K562 (cell line): ENCODE measurements around the gene SLC25A21. TPM values are rescaled to one million over a fixed set of nuclear protein-coding genes. Genes with fewer than 3 reads are reported as not detected.

Experiments
- ATAC-seq: fragments of 200-7000 bp; cut with Tn5 transposase; 3 replicates; pipeline ENCODE4 v1.9.1; 2020; ENCODE audit warnings: moderate library complexity
- BruUV-seq: library from RNA; stranded (reverse); fragments of 400-500 nt; replicated peaks from 2 replicates; lab custom pipeline; 2021; lab: Mats Ljungman, UMichigan
- CTCF ChIA-PET: fragments of 300-600 bp; formaldehyde crosslinking; extraction: SDS; loops from one replicate; lab custom pipeline; 2021; ENCODE audit warnings: low intra/inter-chr PET ratio; lab: Yijun Ruan, JAX
- POLR2A ChIA-PET: fragments of 300-600, 350-650 bp; sonication (Branson Sonifier 250); formaldehyde crosslinking; extraction: SDS; loops from one replicate; lab custom pipeline; 2021; ENCODE audit warnings: antibody characterized with exemption, inconsistent platforms; lab: Yijun Ruan, JAX
- DNase-seq, 4 experiments: peaks; one replicate each; pipeline versions ENCODE4 v3.0.0 to v3.0.0-alpha.2; 2011 to 2018; ENCODE audit warnings: low spot score in 3 of 4, mixed read lengths in 3 of 4; ENCODE audit errors: extremely low read depth in 1 of 4
- FAIRE-seq: peaks from 2 replicates; lab custom pipeline; 2011; peaks lifted over from hg19 to GRCh38; lab: Jason Lieb, UNC
- H2AFZ ChIP-seq: 2 replicates; pipeline ENCODE4 v1.6.0; 2011; ENCODE audit warnings: low read depth, low read length, control low read depth, inconsistent platforms
- H3K27ac ChIP-seq: fragments of 200-600 bp; 3 replicates; pipeline ENCODE4 v1.8.0; 2011; ENCODE audit warnings: low read depth, mild to moderate bottlenecking, control low read depth, inconsistent platforms, low read length, moderate library complexity, mixed read lengths; ENCODE audit errors: extremely low read depth
- H3K27me3 ChIP-seq, 2 experiments: fragments of 300-600 bp in 1 of 2; 2 replicates in 1 of 2; 3 replicates in 1 of 2; pipeline versions ENCODE4 v1.6.0 to v1.8.0; 2011; ENCODE audit warnings: inconsistent platforms in 2 of 2, low read length in 2 of 2, mild to moderate bottlenecking in 1 of 2, mixed read lengths in 1 of 2, moderate library complexity in 1 of 2; ENCODE audit not compliant: control insufficient read depth in 2 of 2, insufficient read depth in 2 of 2
- H3K36me3 ChIP-seq: fragments of 300-600 bp; 3 replicates; pipeline ENCODE4 v1.8.0; 2011; ENCODE audit warnings: mild to moderate bottlenecking, low read length, inconsistent platforms; ENCODE audit not compliant: control insufficient read depth, insufficient read depth
- H3K4me1 ChIP-seq, 2 experiments: fragments of 200-600 bp in 1 of 2; replicated peaks in 1 of 2; 2 replicates in 1 of 2; 3 replicates in 1 of 2; pipeline versions ENCODE4 v1.5.1 to v1.8.0; 2011; ENCODE audit warnings: inconsistent platforms in 2 of 2, low read length in 2 of 2, mild to moderate bottlenecking in 1 of 2, mixed read lengths in 1 of 2, moderate library complexity in 1 of 2; ENCODE audit not compliant: control insufficient read depth in 2 of 2, insufficient read depth in 2 of 2
- H3K4me2 ChIP-seq: 2 replicates; pipeline ENCODE4 v1.6.1; 2011; ENCODE audit warnings: low read length, control low read depth, inconsistent platforms, mixed read lengths; ENCODE audit not compliant: insufficient read depth
- H3K4me3 ChIP-seq: fragments of 200-600 bp; sonication (generic), shearing (Covaris generic); 2 replicates; pipeline ENCODE4 v1.5.1; 2016; ENCODE audit warnings: control low read depth, inconsistent platforms
- H3K79me2 ChIP-seq: fragments of 200-600 bp; 3 replicates; pipeline ENCODE4 v1.8.0; 2011; ENCODE audit warnings: low read length, inconsistent platforms; ENCODE audit not compliant: control insufficient read depth, insufficient read depth
- H3K9ac ChIP-seq, 2 experiments: 2 replicates each; pipeline versions ENCODE4 v1.6.0 to v1.6.1; 2011; ENCODE audit warnings: low read depth in 2 of 2, low read length in 2 of 2, control low read depth in 1 of 2, inconsistent platforms in 1 of 2, mild to moderate bottlenecking in 1 of 2, mixed read lengths in 1 of 2; ENCODE audit not compliant: insufficient read depth in 1 of 2
- H3K9me1 ChIP-seq: one replicate; pipeline ENCODE4 v1.6.0; 2011; ENCODE audit warnings: inconsistent platforms, mild to moderate bottlenecking, low read length, moderate library complexity; ENCODE audit not compliant: control insufficient read depth, insufficient read depth
- H3K9me3 ChIP-seq: replicated peaks from 2 replicates; pipeline ENCODE4 v1.5.1; 2011; ENCODE audit warnings: low read depth, low read length, inconsistent platforms; ENCODE audit not compliant: control insufficient read depth, insufficient read depth
- H4K20me1 ChIP-seq: replicated peaks from 2 replicates; pipeline ENCODE4 v1.6.1; 2011; ENCODE audit warnings: low read length, inconsistent platforms, mixed read lengths; ENCODE audit not compliant: control insufficient read depth, insufficient read depth
- CBFB ChIP-seq: sonication (generic); formaldehyde crosslinking; IDR thresholded peaks from 2 replicates; pipeline ENCODE4 v1.4.0; 2020; ENCODE audit warnings: mild to moderate bottlenecking, missing genetic modification reagents
- ELF1 ChIP-seq: fragments of 200-800 bp; sonication (Bioruptor generic); IDR thresholded peaks from 2 replicates; pipeline ENCODE4 v1.6.1; 2016; ENCODE audit warnings: missing genetic modification characterization, missing compliant biosample characterization
- FOXP1 ChIP-seq: sonication (generic); formaldehyde crosslinking; IDR thresholded peaks from 2 replicates; pipeline ENCODE4 v1.8.0; 2022; ENCODE audit warnings: mild to moderate bottlenecking, missing genetic modification reagents
- HCFC1 ChIP-seq: IDR thresholded peaks from 2 replicates; pipeline ENCODE4 v1.6.1; 2012; ENCODE audit warnings: low read depth, low read length, improper control_type of control experiment
- MAFK ChIP-seq: IDR thresholded peaks from 2 replicates; pipeline ENCODE4 v1.6.1; 2011; ENCODE audit warnings: low read length, improper control_type of control experiment
- SAFB ChIP-seq: fragments of 200-400 bp; formaldehyde crosslinking; IDR thresholded peaks from 2 replicates; pipeline ENCODE4 v1.6.1; 2017; ENCODE audit warnings: low read depth, low read length, borderline replicate concordance
- SIN3A ChIP-seq, 2 experiments: fragments of 150-350 bp in 1 of 2; IDR thresholded peaks; 2 replicates each; pipeline ENCODE4 v1.6.1; 2011 to 2016; ENCODE audit warnings: borderline replicate concordance in 2 of 2, low read depth in 2 of 2, low read length in 2 of 2, mild to moderate bottlenecking in 2 of 2, moderate library complexity in 2 of 2; ENCODE audit not compliant: control insufficient read depth in 1 of 2
- SMC3 ChIP-seq: conservative IDR thresholded peaks from 2 replicates; pipeline ENCODE4 v1.6.1; 2011; ENCODE audit warnings: low read depth, low read length, improper control_type of control experiment; ENCODE audit not compliant: insufficient read depth
- SNAPC5 ChIP-seq: fragments of 250-450 bp; sonication (Bioruptor Pico); IDR thresholded peaks from 2 replicates; pipeline ENCODE4 v1.8.0; 2021; ENCODE audit warnings: moderate library complexity, mild to moderate bottlenecking, inconsistent platforms
- TAF9B ChIP-seq: fragments of 450-650 bp; IDR thresholded peaks from 2 replicates; pipeline ENCODE4 v1.6.1; 2018; ENCODE audit warnings: mild to moderate bottlenecking; ENCODE audit not compliant: partially characterized antibody
- ZNF282 ChIP-seq: sonication (generic); formaldehyde crosslinking; IDR thresholded peaks from 2 replicates; pipeline ENCODE4 v1.8.1; 2023; ENCODE audit warnings: missing genetic modification reagents
- ZNF444 ChIP-seq: fragments of 250-450 bp; sonication (Bioruptor Pico); IDR thresholded peaks from 2 replicates; pipeline ENCODE4 v1.4.0; 2020; ENCODE audit warnings: mild to moderate bottlenecking, moderate library complexity
- ZNF586 ChIP-seq: fragments of 450-650 bp; formaldehyde crosslinking; conservative IDR thresholded peaks from 2 replicates; pipeline ENCODE4 v1.4.0; 2020; ENCODE audit warnings: mild to moderate bottlenecking, moderate library complexity
- ZNF764 ChIP-seq: fragments of 250-450 bp; sonication (Bioruptor Pico); IDR thresholded peaks from 2 replicates; pipeline ENCODE4 v1.4.0; 2020; ENCODE audit warnings: low read depth, mild to moderate bottlenecking, moderate library complexity
- ZNF778 ChIP-seq: fragments of 450-650 bp; formaldehyde crosslinking; IDR thresholded peaks from 2 replicates; pipeline ENCODE4 v1.4.0; 2020; ENCODE audit warnings: mild to moderate bottlenecking, moderate library complexity
- in situ Hi-C: fragments of 300-500 bp; cut with MboI; formaldehyde crosslinking; loops from 4 replicates; pipeline ENCODE4 v1.15.0; 2018; ENCODE audit warnings: inconsistent platforms, mixed read lengths
- intact Hi-C: fragments of 100-400 bp; cut with micrococcal nuclease; formaldehyde crosslinking; loops from 2 replicates; pipeline ENCODE4 v1.14.2; 2022
- polyA plus RNA-seq, 8 experiments: library from polyadenylated mRNA; depleted of rRNA in 4 of 8; stranded (reverse) in 5 of 8; unstranded in 3 of 8; fragments of >200 nt; fragmentation: Nextera tagmentation in 2 of 8; fragmentation: Illumina TruSeq in 1 of 8; extraction: Ambion mirVana in 2 of 8; extraction: Trizol in 1 of 8; gene quantifications; 2 replicates each; pipeline versions ENCODE4 v1.2.1 to v1.2.3, GENCODE V29; 2011 to 2014; ENCODE audit warnings: inconsistent platforms in 1 of 8, missing spikeins in 1 of 8
- total RNA-seq, 7 experiments: library from RNA; depleted of rRNA in 6 of 7; stranded (reverse); fragments of >200 nt in 6 of 7; fragmentation: Illumina TruSeq in 2 of 7; extraction: Trizol in 2 of 7; gene quantifications; 2 replicates each; pipeline versions ENCODE4 v1.2.1 to v1.2.3, GENCODE V29; 2011 to 2021; ENCODE audit warnings: low replicate concordance in 1 of 7
- TF ChIP-seq, protein P1 (sequence below), 2 experiments: fragments of 450-650 bp; IDR thresholded peaks; 2 replicates each; pipeline ENCODE4 v1.6.1; 2018; ENCODE audit warnings: mild to moderate bottlenecking in 2 of 2, low read depth in 1 of 2; ENCODE audit not compliant: partially characterized antibody in 2 of 2
- TF ChIP-seq, protein P2 (sequence below): sonication (generic); formaldehyde crosslinking; IDR thresholded peaks from 2 replicates; pipeline ENCODE4 v1.8.1; 2022; ENCODE audit warnings: missing genetic modification reagents

SLC25A21 gene
- total and polyA plus RNA-seq, 9 of the 15 experiments (the other 6 are each of a cell fraction or from before 2014, with no cell fraction given) = 15.2 to 46.7 (median 28.7) TPM

GRCh38 chr14:36751920-36752319, 420.5 kb downstream of the SLC25A21 start (continued):
- TF ChIP-seq, protein P1, sequence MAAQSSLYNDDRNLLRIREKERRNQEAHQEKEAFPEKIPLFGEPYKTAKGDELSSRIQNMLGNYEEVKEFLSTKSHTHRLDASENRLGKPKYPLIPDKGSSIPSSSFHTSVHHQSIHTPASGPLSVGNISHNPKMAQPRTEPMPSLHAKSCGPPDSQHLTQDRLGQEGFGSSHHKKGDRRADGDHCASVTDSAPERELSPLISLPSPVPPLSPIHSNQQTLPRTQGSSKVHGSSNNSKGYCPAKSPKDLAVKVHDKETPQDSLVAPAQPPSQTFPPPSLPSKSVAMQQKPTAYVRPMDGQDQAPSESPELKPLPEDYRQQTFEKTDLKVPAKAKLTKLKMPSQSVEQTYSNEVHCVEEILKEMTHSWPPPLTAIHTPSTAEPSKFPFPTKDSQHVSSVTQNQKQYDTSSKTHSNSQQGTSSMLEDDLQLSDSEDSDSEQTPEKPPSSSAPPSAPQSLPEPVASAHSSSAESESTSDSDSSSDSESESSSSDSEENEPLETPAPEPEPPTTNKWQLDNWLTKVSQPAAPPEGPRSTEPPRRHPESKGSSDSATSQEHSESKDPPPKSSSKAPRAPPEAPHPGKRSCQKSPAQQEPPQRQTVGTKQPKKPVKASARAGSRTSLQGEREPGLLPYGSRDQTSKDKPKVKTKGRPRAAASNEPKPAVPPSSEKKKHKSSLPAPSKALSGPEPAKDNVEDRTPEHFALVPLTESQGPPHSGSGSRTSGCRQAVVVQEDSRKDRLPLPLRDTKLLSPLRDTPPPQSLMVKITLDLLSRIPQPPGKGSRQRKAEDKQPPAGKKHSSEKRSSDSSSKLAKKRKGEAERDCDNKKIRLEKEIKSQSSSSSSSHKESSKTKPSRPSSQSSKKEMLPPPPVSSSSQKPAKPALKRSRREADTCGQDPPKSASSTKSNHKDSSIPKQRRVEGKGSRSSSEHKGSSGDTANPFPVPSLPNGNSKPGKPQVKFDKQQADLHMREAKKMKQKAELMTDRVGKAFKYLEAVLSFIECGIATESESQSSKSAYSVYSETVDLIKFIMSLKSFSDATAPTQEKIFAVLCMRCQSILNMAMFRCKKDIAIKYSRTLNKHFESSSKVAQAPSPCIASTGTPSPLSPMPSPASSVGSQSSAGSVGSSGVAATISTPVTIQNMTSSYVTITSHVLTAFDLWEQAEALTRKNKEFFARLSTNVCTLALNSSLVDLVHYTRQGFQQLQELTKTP (IDR thresholded peaks at IDR 0.05; ENCODE audit: low read depth in 1 of 2, partially characterized antibody in 2 of 2) = no peak

- no peak overlapping the region for H3K27ac ChIP-seq
- FAIRE-seq (no peak), ATAC-seq (no peak)
Measured at GRCh38 chr14:36751106-36751505, 421.3 kb downstream of the SLC25A21 start.

More at GRCh38 chr14:36751106-36751505, 421.3 kb downstream of the SLC25A21 start:
- TF ChIP-seq ZNF764 (CRISPR knock-in tag) (no peak), ZNF586 (CRISPR knock-in tag) (no peak), SAFB (no peak), ELF1 (tag) (no peak), ZNF444 (CRISPR knock-in tag) (no peak), SMC3 (no peak), CBFB (no peak), ZNF282 (CRISPR knock-in tag) (no peak), FOXP1 (no peak), MAFK (no peak), ZNF778 (CRISPR knock-in tag) (no peak), SNAPC5 (CRISPR knock-in tag) (no peak), SIN3A (IDR thresholded peaks at IDR 0.05; ENCODE audit: borderline replicate concordance in 2 of 2, control insufficient read depth in 1 of 2, low read depth in 2 of 2, low read length in 2 of 2) (no peak), HCFC1 (no peak), TAF9B (no peak)
- TF ChIP-seq, protein P2, sequence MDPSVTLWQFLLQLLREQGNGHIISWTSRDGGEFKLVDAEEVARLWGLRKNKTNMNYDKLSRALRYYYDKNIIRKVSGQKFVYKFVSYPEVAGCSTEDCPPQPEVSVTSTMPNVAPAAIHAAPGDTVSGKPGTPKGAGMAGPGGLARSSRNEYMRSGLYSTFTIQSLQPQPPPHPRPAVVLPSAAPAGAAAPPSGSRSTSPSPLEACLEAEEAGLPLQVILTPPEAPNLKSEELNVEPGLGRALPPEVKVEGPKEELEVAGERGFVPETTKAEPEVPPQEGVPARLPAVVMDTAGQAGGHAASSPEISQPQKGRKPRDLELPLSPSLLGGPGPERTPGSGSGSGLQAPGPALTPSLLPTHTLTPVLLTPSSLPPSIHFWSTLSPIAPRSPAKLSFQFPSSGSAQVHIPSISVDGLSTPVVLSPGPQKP = no peak
- TF ChIP-seq, all 486 proteins: peak for 0
- ChIA-PET CTCF (no interaction called here), POLR2A (no interaction called here)
- in situ Hi-C loops = no loop called here
- Histone ChIP-seq H3K4me1 (no peaks in the 10 kb centered on the region; a peak in 1 of 5 replicates), H3K9me1 (no peaks in the 10 kb centered on the region), H3K4me3 (no peak overlapping the region), H3K79me2 (no peaks in the 10 kb centered on the region), H4K20me1 (no peaks in the 10 kb centered on the region), H3K27me3 (no peaks in the 10 kb centered on the region), H2AFZ (no peak overlapping the region), H3K9ac (no peak overlapping the region), H3K36me3 (no peaks in the 10 kb centered on the region), H3K9me3 (no peaks in the 10 kb centered on the region), H3K4me2 (no peak overlapping the region)
- intact Hi-C loops = no loop called here
- no TSS peak for BruUV-seq
- no peak for DNase-seq
